Measurements from ENCODE around the gene TMEM108.
"Not testable (repeated sequence)": the region's sequence is repeated elsewhere in the genome, so short reads cannot be mapped to it uniquely, and the experiment has no call there.

TMEM108 gene

DNA sequence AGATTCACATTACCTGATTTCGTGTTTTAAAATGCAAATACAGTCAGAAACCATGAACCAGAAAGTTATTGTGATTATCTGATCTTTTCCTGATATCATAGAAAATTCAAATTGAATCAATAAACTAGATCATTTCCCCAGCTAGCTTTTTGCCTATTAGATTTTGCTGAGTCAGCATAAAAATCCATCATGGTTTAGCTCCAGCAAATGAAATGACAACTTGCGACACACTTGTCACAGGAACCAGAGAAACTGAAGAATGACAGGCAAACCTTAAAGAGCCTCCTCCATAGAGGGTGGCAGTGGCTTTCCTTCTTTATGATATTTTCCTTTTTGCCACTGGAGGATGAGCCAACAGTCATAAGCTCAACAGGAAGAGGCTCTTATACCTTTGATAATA, 30.6 kb upstream of the TMEM108 start:
- H3K27ac ChIP-seq (ENCODE audit: low read depth, low read length, poor library complexity, severe bottlenecking): no peak overlapping the region
- H3K4me3 ChIP-seq (ENCODE audit: low read depth, low read length, poor library complexity, severe bottlenecking): no peak overlapping the region
- H3K4me2 ChIP-seq (ENCODE audit: low read length): no peak overlapping the region
- H3F3A ChIP-seq (ENCODE audit: insufficient read depth, low read length): no peaks in the 10 kb centered on the region
- no peaks in the 10 kb centered on the region for H3K4me1 ChIP-seq (ENCODE audit: insufficient read depth, low read length, severe bottlenecking)
- H3K9ac ChIP-seq (ENCODE audit: low read length): no peak overlapping the region
- H4K20me1 ChIP-seq (ENCODE audit: insufficient read depth, low read length): no peaks in the 10 kb centered on the region
- no peaks in the 10 kb centered on the region for H3K36me3 ChIP-seq (ENCODE audit: insufficient read depth, low read length)
- no peaks in the 10 kb centered on the region for H3K9me3 ChIP-seq (ENCODE audit: low read length)
- no peaks in the 10 kb centered on the region for H3K27me3 ChIP-seq (ENCODE audit: insufficient read depth, low read length)
- no peaks in the 10 kb centered on the region for H3K79me2 ChIP-seq (ENCODE audit: insufficient read depth, low read length)
- TF ChIP-seq, protein P1, sequence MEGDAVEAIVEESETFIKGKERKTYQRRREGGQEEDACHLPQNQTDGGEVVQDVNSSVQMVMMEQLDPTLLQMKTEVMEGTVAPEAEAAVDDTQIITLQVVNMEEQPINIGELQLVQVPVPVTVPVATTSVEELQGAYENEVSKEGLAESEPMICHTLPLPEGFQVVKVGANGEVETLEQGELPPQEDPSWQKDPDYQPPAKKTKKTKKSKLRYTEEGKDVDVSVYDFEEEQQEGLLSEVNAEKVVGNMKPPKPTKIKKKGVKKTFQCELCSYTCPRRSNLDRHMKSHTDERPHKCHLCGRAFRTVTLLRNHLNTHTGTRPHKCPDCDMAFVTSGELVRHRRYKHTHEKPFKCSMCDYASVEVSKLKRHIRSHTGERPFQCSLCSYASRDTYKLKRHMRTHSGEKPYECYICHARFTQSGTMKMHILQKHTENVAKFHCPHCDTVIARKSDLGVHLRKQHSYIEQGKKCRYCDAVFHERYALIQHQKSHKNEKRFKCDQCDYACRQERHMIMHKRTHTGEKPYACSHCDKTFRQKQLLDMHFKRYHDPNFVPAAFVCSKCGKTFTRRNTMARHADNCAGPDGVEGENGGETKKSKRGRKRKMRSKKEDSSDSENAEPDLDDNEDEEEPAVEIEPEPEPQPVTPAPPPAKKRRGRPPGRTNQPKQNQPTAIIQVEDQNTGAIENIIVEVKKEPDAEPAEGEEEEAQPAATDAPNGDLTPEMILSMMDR (IDR thresholded peaks at IDR 0.05; ENCODE audit: low read length): no peak
- no peak for TF ChIP-seq EZH2 (IDR thresholded peaks at IDR 0.05; ENCODE audit: borderline replicate concordance, low read length)
- no peak overlapping the region for H2AFZ ChIP-seq (ENCODE audit: low read length)
- H3K9me2 ChIP-seq (ENCODE audit: low read depth, low read length): no peaks in the 10 kb centered on the region

DNA sequence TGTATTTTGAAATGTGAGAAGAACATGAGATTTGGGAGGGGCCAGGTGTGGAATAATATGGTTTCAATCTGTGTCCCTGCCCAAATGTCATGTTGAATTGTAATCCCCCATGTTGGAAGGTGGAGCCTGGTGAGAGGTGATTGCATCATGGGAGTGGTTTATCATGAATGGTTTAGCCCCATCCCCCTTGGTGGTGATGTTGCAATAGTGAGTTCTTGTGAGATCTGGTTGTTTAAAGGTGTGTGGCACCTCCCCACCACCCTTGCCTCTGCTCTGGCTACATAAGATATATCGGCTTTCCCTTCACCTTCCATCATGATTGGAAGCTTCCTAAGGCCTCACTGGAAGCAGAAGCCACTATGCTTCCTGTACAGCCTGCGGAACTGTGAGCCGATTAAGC, 23.9 kb upstream of the TMEM108 start:
- no peak overlapping the region for H3K27ac ChIP-seq (ENCODE audit: low read depth, low read length, poor library complexity, severe bottlenecking)
- H3K9ac ChIP-seq (ENCODE audit: low read length): no peak overlapping the region
- no peaks in the 10 kb centered on the region for H3K9me2 ChIP-seq (ENCODE audit: low read depth, low read length)
- no peak overlapping the region for H3K4me3 ChIP-seq (ENCODE audit: low read depth, low read length, poor library complexity, severe bottlenecking)
- H2AFZ ChIP-seq (ENCODE audit: low read length): no peak overlapping the region
- no peaks in the 10 kb centered on the region for H3F3A ChIP-seq (ENCODE audit: insufficient read depth, low read length)
- H3K9me3 ChIP-seq (ENCODE audit: low read length): no peaks in the 10 kb centered on the region
- H3K4me1 ChIP-seq (ENCODE audit: insufficient read depth, low read length, severe bottlenecking): no peaks in the 10 kb centered on the region
- H3K79me2 ChIP-seq (ENCODE audit: insufficient read depth, low read length): no peaks in the 10 kb centered on the region
- TF ChIP-seq, protein P1 (IDR thresholded peaks at IDR 0.05; ENCODE audit: low read length): no peak
- no peak for TF ChIP-seq EZH2 (IDR thresholded peaks at IDR 0.05; ENCODE audit: borderline replicate concordance, low read length)
- no peaks in the 10 kb centered on the region for H4K20me1 ChIP-seq (ENCODE audit: insufficient read depth, low read length)
- H3K27me3 ChIP-seq (ENCODE audit: insufficient read depth, low read length): no peaks in the 10 kb centered on the region
- H3K36me3 ChIP-seq (ENCODE audit: insufficient read depth, low read length): no peaks in the 10 kb centered on the region
- no peak overlapping the region for H3K4me2 ChIP-seq (ENCODE audit: low read length)

DNA sequence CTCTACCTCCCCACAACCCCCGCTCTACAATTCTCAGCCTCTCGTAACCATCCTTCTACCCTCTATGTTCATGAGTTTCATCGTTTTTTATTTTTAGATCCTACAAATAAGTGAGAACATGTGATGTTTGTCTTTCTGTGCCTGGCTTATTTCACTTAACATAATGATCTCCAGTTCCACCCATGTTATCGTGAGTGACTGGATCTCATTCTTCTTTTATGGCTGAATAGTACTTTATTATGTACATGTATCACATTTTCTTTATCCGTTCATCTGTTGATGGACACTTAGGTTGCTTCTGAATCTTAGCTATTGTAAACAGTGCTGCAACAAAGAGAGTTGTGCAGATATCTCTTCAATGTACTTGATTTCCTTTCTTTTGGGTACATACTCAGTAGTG, 22.6 kb upstream of the TMEM108 start:
- not testable (repeated sequence) for H2AFZ ChIP-seq (ENCODE audit: low read length); H3K4me3 ChIP-seq (ENCODE audit: low read depth, low read length, poor library complexity, severe bottlenecking); H3K9me2 ChIP-seq (ENCODE audit: low read depth, low read length); H4K20me1 ChIP-seq (ENCODE audit: insufficient read depth, low read length); H3K79me2 ChIP-seq (ENCODE audit: insufficient read depth, low read length); H3K36me3 ChIP-seq (ENCODE audit: insufficient read depth, low read length); H3K4me2 ChIP-seq (ENCODE audit: low read length); H3K9ac ChIP-seq (ENCODE audit: low read length); H3K27me3 ChIP-seq (ENCODE audit: insufficient read depth, low read length); H3K9me3 ChIP-seq (ENCODE audit: low read length); H3K4me1 ChIP-seq (ENCODE audit: insufficient read depth, low read length, severe bottlenecking); H3K27ac ChIP-seq (ENCODE audit: low read depth, low read length, poor library complexity, severe bottlenecking); H3F3A ChIP-seq (ENCODE audit: insufficient read depth, low read length)

DNA sequence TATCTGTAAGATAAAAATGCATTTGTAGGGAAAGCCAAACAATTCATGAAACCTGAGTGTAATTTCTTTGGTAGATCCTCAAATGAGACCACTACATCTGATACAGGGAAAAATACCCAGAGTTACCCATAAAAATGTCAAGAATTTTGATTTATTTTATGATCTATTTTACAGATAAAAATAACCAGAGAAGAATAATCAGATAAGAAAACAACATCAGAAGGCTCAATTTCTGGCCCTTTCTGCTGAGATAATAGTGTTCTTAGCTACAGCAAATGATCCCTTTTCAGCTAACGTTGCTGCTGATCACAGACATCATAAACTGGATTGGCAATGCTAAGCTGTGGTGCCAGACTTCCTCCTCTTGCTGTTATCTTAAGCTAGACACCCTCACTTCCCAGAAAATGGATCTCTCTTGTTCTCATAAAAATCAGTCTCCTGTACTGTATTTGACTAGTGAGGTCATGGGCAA, 21.3 kb upstream of the TMEM108 start:
- H3K9ac ChIP-seq (ENCODE audit: low read length): no peak overlapping the region
- no peaks in the 10 kb centered on the region for H3K4me1 ChIP-seq (ENCODE audit: insufficient read depth, low read length, severe bottlenecking)
- H3K27me3 ChIP-seq (ENCODE audit: insufficient read depth, low read length): no peaks in the 10 kb centered on the region
- no peaks in the 10 kb centered on the region for H4K20me1 ChIP-seq (ENCODE audit: insufficient read depth, low read length)
- H3K36me3 ChIP-seq (ENCODE audit: insufficient read depth, low read length): no peaks in the 10 kb centered on the region
- no peaks in the 10 kb centered on the region for H3K9me3 ChIP-seq (ENCODE audit: low read length)
- H3K4me2 ChIP-seq (ENCODE audit: low read length): no peak overlapping the region
- no peak overlapping the region for H3K4me3 ChIP-seq (ENCODE audit: low read depth, low read length, poor library complexity, severe bottlenecking)
- H2AFZ ChIP-seq (ENCODE audit: low read length): no peak overlapping the region
- H3K79me2 ChIP-seq (ENCODE audit: insufficient read depth, low read length): no peaks in the 10 kb centered on the region
- TF ChIP-seq EZH2 (IDR thresholded peaks at IDR 0.05; ENCODE audit: borderline replicate concordance, low read length): no peak
- TF ChIP-seq, protein P1 (IDR thresholded peaks at IDR 0.05; ENCODE audit: low read length): no peak
- H3F3A ChIP-seq (ENCODE audit: insufficient read depth, low read length): no peaks in the 10 kb centered on the region
- no peak overlapping the region for H3K27ac ChIP-seq (ENCODE audit: low read depth, low read length, poor library complexity, severe bottlenecking)
- no peaks in the 10 kb centered on the region for H3K9me2 ChIP-seq (ENCODE audit: low read depth, low read length)

All from OCI-LY1 (cell line).